HG02970 (cell line): ENCODE measurements around the gene HNRNPC.
"Not testable (repeated sequence)": the region's sequence is repeated elsewhere in the genome, so short reads cannot be mapped to it uniquely, and the experiment has no call there.

Experiments
- ATAC-seq: cut with Tn5 transposase; IDR thresholded peaks from one replicate; pipeline ENCODE4 v1.9.1; 2021; ENCODE audit warnings: mild to moderate bottlenecking, moderate library complexity, moderate number of reproducible peaks; ENCODE audit not compliant: unreplicated experiment, low FRiP score

HNRNPC gene

GRCh38 chr14:21215879-21216251, 53.4 kb downstream of the HNRNPC start:
- no peak for ATAC-seq

GRCh38 chr14:21215130-21215878, 53.9 kb downstream of the HNRNPC start:
- no peak for ATAC-seq

GRCh38 chr14:21213652-21214051, 55.6 kb downstream of the HNRNPC start:
- no peak for ATAC-seq

- not testable (repeated sequence) for ATAC-seq
These were observed 56.4 kb downstream of the HNRNPC start for GRCh38 chr14:21212824-21213223.

- ATAC-seq = no peak
These were observed 57.7 kb downstream of the HNRNPC start for GRCh38 chr14:21211509-21211908.

GRCh38 chr14:21210023-21210422, 59.2 kb downstream of the HNRNPC start:
- ATAC-seq = no peak

GRCh38 chr14:21209185-21209584, 60.1 kb downstream of the HNRNPC start:
- no peak for ATAC-seq

- ATAC-seq = no peak
These were observed 60.7 kb downstream of the HNRNPC start for GRCh38 chr14:21208554-21208953.

- ATAC-seq = no peak
These were observed 62.2 kb downstream of the HNRNPC start for GRCh38 chr14:21206753-21207684.

GRCh38 chr14:21205678-21206581, 63.3 kb downstream of the HNRNPC start:
- no peak for ATAC-seq

GRCh38 chr14:21205026-21205677, 64.1 kb downstream of the HNRNPC start:
- no peak for ATAC-seq

- no peak for ATAC-seq
These were observed 64.8 kb downstream of the HNRNPC start for GRCh38 chr14:21204167-21205025.

GRCh38 chr14:21203470-21204166, 65.6 kb downstream of the HNRNPC start:
- no peak for ATAC-seq

- no peak for ATAC-seq
These were observed 66.5 kb downstream of the HNRNPC start for GRCh38 chr14:21202463-21203358.

GRCh38 chr14:21201732-21202462, 67.3 kb downstream of the HNRNPC start:
- ATAC-seq = no peak

GRCh38 chr14:21200752-21201461, 68.3 kb downstream of the HNRNPC start:
- no peak for ATAC-seq
